OCI-LY7 (cell line): ENCODE measurements around the gene ZNF518B.

Experiments
- EZH2phosphoT487 ChIP-seq: fragments of 200-600 bp; sonication (generic); IDR thresholded peaks from 2 replicates; pipeline ENCODE4 v1.6.1; 2018; ENCODE audit warnings: low read depth, borderline replicate concordance, mild to moderate bottlenecking, mixed run types, antibody characterized with exemption, low read length, moderate library complexity, mixed read lengths
- TF ChIP-seq, protein P1 (sequence below): fragments of 200-600 bp; sonication (generic); conservative IDR thresholded peaks from 2 replicates; pipeline ENCODE4 v1.5.1; 2014; ENCODE audit warnings: mild to moderate bottlenecking, antibody characterized with exemption, low read length, moderate library complexity, mixed read lengths

DNA sequence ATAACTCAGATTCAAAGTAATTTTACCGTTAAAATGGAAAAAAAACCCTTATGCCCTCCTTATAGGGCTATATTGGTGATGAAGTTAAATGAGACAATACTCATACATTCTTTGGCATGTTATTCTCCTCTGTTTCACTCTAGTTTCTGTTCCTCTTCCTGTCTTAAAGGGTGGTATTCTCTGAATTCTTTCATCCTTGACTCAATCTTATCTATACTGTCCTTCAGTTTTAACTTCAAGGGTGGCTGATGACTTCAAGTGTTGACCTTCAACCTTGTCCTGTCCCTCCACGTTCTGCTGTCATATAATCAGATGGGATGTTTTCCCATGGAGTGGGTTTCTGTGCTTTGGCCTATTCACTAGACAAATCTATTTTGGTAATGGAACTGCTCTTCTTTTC is 44.0 kb downstream of the ZNF518B start:
- TF ChIP-seq, protein P1, sequence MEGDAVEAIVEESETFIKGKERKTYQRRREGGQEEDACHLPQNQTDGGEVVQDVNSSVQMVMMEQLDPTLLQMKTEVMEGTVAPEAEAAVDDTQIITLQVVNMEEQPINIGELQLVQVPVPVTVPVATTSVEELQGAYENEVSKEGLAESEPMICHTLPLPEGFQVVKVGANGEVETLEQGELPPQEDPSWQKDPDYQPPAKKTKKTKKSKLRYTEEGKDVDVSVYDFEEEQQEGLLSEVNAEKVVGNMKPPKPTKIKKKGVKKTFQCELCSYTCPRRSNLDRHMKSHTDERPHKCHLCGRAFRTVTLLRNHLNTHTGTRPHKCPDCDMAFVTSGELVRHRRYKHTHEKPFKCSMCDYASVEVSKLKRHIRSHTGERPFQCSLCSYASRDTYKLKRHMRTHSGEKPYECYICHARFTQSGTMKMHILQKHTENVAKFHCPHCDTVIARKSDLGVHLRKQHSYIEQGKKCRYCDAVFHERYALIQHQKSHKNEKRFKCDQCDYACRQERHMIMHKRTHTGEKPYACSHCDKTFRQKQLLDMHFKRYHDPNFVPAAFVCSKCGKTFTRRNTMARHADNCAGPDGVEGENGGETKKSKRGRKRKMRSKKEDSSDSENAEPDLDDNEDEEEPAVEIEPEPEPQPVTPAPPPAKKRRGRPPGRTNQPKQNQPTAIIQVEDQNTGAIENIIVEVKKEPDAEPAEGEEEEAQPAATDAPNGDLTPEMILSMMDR: no peak
- TF ChIP-seq EZH2phosphoT487: no peak
